ENCODE measurements around the gene PLXNA2. TPM values are rescaled to one million over a fixed set of nuclear protein-coding genes. Genes with fewer than 3 reads are reported as not detected.
A peak's percentile ranks its signal among the peaks of the same experiment; 100 is the strongest.

Gene PLXNA2
- total RNA-seq, 1 experiment from 2014 or later: 21.1 TPM

DNA sequence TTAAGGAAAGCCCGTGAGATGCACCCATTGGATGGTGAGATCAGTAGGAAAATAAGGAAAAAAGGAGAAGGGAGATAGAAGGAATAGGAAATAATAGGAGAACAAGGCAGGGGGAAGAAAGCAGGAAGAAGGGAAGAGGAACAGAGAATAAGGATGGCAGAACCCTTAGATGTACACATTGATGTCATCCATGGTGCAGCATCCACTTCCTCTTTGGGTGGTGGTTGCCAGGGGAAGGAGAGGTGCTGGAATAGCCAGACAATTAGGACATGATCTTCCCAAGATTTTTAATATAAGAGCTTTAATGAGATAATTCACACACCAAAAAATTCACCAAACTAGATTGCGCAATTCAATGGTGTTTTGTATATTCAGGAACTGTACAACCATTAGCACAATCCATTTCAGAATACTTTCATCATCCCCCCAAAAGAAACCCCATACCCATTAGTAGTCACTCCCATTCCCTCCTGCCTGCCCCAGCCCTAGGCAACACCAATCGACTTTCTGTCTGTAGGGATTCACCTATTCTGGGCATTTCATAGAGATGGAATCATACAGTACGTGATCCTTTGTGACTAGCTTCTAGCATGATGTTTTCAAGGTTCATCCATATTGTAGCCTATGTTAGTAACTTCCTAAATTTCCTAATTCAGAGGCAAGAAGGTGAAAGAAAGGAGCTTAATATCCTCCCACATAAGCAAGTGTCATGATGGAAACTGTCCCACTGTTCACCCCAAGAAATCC lies 121.4 kb downstream of the PLXNA2 start:
- DNase-seq (ENCODE audit: low spot score): no peak

GRCh38 chr1:208121813-208122364 lies 122.3 kb downstream of the PLXNA2 start:
- DNase-seq (ENCODE audit: low spot score): no peak

- no peak for DNase-seq (ENCODE audit: low spot score)
Measured at GRCh38 chr1:208120431-208120790, 123.8 kb downstream of the PLXNA2 start.

- DNase-seq (ENCODE audit: low spot score): no peak
Measured at GRCh38 chr1:208118841-208119606, 125.2 kb downstream of the PLXNA2 start.

GRCh38 chr1:208118306-208118705 lies 125.9 kb downstream of the PLXNA2 start:
- no peak for DNase-seq (ENCODE audit: low spot score)

DNA sequence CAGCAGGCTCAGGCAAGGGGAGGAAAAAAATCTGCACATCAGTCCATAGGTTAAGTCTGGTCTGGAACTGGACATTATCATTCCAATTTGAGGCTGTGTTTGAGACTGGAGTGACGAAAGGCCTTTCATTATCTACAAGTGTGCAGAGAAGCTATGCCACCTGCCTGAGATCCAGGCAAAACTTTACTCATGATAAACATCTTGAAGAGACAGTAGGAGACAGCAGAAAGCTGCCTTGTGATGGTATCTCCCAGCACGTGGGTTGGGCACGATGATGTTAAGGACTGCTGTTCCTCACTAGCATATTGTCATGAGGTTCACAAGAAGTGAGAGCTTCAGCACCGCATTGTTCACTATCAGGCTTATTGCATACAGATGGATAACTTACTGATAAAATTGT lies 126.4 kb downstream of the PLXNA2 start:
- no peak for DNase-seq (ENCODE audit: low spot score)

GRCh38 chr1:208117409-208117808 lies 126.8 kb downstream of the PLXNA2 start:
- no peak for DNase-seq (ENCODE audit: low spot score)

- no peak for DNase-seq (ENCODE audit: low spot score)
Measured at GRCh38 chr1:208115924-208116640, 128.1 kb downstream of the PLXNA2 start.

DNA sequence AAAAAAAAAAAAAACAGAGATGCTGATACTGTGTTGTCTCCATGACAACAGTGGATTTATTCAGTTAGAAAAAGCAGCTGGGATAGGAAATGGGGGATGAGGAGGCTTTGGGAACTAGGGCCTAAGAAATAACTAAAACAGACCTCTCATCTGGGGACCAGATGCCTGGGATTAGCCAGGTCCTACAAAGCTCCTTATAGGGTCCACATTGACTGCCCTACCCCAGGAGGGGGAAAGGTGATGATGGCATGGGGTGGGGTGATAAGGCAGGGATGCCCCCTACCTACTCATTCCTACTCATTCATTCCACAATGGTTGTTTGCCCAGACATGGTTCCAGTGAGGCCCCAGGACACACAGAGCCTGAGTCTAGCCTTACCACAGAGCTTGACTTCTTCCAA lies 131.2 kb downstream of the PLXNA2 start:
- no peak for DNase-seq (ENCODE audit: low spot score)

GRCh38 chr1:208112401-208112800 lies 131.8 kb downstream of the PLXNA2 start:
- no peak for DNase-seq (ENCODE audit: low spot score)

DNA sequence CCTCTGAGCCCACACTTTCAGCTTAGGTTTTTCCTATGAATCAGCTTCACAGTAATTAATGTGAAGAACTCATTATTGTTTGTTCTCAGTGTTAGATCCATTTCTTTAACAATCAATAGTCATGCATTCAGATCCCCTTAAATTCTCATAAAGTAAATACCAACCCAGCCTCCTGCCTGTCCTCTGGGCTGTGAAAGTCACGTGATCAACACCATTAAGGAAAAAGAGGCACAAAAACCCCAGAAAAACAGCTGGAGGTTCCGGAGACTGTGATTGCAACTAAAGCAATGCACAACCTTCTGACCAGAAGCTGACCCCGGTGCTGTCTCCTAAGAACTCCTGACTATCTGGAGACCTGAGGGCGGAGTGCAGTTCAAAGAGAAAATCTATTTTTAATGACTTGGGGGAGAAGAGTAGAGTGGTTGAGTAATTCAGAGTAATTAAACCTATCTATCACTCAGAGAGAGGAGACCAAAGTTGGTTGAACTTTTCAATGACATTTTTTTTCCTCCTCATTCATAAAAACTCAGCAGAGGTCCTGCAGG lies 132.5 kb downstream of the PLXNA2 start:
- DNase-seq (ENCODE audit: low spot score): peak; percentile 38

DNA sequence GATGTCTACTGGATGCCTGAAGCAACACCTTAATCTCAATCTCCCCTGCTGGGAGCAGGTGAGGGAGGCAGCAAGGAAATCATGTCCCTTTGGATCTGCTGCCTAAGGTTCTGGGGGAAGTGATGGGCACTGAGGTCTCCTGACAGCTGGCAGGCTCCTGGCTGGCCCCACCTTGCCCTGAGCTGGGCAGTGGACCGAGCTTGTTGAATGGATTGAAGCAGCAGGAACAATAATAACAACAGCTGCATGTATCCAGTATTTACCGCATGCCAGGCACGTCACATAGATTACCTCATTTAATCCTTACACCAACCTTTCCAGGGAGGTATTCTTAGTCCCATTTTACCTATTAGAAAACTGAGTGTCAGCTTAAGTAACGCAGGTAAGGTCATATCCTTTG lies 133.9 kb downstream of the PLXNA2 start:
- no peak for DNase-seq (ENCODE audit: low spot score)

DNA sequence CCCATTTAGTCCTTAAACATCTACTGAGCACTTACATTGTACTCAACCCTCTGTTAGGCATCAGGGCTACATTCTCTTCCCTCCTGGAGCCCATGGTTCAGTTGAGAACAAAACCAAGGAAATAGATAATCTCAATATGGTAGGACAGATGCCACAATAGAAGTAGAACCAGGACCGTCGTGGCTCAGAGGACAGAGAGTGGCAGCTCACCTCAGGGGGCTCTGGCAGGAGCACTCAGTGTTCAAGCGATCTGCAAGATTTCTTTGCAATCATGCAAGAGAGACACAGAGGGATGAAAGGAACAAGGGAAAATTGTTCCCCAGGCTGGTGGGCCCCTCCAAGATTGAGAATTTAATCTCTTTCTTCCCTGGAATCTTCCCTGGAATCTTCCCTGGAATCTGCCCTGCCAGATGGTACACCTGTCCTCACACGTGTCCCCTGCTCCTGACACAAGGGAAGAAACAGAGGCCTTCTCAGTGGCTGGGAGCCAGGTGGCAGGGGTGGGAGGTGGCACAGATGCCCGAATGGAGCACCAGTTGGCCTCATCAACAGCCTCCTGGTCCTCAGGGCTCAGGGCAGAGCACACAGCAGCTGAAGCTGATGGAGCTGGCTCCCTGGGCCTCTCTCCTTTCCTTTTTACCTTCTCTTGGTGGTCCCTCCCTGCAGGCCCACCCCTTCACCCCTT lies 135.4 kb downstream of the PLXNA2 start:
- DNase-seq (ENCODE audit: low spot score): no peak

DNA sequence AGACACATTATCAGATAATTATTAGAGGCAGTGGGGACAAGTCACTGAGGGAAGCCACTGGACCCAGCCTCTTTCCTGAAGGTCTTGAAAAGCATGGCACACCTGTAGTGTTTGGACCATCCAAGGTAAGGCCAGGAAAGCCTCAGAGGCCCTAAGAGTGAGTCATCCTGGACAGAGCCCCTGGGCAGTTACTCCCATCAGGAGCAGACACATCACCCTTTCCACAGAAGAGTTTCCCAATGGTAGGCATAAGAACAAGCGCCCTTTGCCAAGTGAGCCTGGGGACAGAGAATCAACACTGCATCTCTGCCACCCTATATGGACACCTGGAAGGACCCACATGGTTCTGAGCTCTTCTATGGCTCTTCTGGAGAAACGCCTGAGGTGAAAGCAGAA lies 136.0 kb downstream of the PLXNA2 start:
- no peak for DNase-seq (ENCODE audit: low spot score)

GRCh38 chr1:208107425-208108212 lies 136.6 kb downstream of the PLXNA2 start:
- no peak for DNase-seq (ENCODE audit: low spot score)

DNA sequence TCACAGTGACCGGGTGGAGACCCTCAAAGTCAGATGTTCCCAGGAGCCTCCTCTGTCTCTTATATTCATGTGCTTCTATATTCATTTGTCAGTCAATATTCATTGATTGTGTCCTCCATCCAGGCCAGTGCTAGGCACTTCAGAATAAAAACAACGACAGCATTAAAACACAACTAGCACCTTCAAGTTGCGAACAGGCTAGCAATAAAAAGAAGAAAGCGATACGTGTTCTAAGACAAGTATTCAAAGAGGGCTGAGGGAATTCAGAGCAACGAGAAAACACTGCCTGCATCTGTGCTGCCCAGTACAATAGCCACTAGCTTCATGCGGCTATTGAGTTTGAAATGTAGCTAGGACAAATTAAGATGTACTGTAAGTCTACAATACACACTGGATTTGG lies 138.0 kb downstream of the PLXNA2 start:
- DNase-seq (ENCODE audit: low spot score): no peak

GRCh38 chr1:208105756-208106155 lies 138.4 kb downstream of the PLXNA2 start:
- no peak for DNase-seq (ENCODE audit: low spot score)

DNA sequence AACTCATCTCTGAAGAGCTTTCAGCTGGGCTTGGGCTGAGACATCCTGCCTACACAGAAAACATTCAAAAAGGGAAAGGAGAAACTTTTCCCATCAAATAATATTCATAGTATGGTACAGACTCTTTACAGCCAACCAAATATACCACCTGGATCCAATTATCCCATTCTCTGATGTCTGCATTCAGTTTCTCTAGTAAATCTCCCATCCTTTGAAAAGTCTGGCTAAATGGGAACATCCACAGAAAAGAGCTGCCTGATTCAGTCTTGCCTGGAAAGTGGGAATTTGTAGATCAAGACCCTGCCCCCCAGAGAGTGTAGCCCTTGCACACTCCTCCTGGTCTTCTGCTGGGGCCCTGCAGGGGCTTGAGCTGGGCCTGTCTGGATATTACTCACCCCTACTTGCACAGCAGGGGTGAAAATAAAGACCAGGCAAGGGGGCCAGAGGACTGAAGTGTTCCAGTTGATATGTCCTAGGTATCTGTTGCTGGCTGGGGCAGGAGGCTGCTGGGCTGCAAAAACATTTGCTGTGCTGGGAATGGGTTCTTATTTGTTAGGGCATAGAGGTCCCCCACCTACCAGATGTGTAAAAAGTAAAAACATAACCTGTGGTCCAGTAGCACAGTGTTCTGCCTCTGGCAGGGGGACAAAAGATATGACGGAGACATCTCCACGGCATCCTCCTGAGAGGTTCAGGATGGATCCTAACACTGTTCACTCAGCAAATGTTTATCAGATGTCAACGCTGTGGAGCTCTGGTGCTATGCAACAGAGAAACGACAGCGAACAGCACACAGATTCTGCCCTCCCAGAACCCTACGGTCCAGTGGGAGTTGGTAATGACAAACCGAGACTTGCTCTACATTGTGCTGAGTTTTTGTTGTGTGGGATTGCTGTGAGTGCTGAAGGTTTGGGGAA lies 140.3 kb downstream of the PLXNA2 start:
- no peak for DNase-seq (ENCODE audit: low spot score)

DNA sequence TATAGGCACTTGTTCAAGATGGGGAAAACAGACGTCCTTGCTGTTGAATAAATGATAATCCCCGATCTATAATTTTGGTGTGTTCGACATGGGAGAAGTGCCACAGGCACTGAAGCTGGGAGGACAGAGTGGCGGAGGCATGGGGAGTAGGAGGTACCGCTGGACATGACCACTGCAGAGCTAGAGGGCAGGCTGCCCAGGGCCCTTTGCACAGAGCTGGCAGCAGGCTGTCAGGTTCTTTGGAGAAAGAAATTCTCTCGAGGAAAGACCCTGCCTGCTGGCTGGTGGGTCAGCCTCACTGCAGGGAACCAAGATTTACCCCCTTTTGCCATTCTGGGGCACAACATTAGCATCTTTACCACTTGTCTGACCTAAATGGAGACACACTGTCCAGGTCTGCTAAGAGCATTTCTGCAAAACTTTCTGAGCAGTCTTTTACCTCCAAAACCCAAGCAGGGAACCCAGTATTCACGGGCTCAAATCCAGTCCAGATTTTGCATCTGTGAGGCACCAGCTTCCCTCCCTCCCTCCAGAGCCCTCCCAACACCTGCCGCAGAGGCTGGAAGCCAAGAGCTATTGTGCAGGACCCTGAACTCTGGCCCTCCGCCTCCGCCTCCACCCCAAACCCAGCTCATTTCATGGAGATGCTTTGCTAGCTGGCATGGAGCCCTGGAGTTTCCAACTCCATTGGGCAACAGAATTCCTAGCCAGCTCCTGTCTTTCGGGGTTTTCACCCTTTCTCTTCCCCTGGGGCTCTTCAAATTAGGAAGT lies 142.3 kb downstream of the PLXNA2 start:
- DNase-seq (ENCODE audit: low spot score): no peak
